ENCODE results near the gene FFAR3. TPM values are rescaled to one million over a fixed set of nuclear protein-coding genes. Genes with fewer than 3 reads are reported as not detected.

FFAR3 gene
- total and polyA plus RNA-seq, 2 of the 8 experiments (the other 6 are each of a cell fraction or from before 2014, with no cell fraction given), result not detected

- Histone ChIP-seq H3K18ac (ENCODE audit: extremely low read depth, low read length) (no peak overlapping the region), H3K14ac (ENCODE audit: insufficient read length) (no peak overlapping the region), H2BK120ac (replicated peaks; ENCODE audit: low read depth, low read length) (no peak overlapping the region), H3K23ac (ENCODE audit: insufficient read length) (no peak overlapping the region), H2AFZ (ENCODE audit: low read length) (no peak overlapping the region), H3K4me1 (replicated peaks in 1 of 4; ENCODE audit: control insufficient read depth in 3 of 4, insufficient read depth in 4 of 4, low read length in 3 of 4) (no peaks in the 10 kb centered on the region), H3K9me3 (ENCODE audit: insufficient read depth in 2 of 2, low read depth in 1 of 2, low read length in 1 of 2) (no peaks in the 10 kb centered on the region), H4K91ac (replicated peaks; ENCODE audit: insufficient read length, low read length) (no peak overlapping the region), H4K8ac (ENCODE audit: extremely low read depth, insufficient read depth, low read length) (no peak overlapping the region), H3K79me2 (ENCODE audit: control insufficient read depth in 1 of 2, insufficient read depth in 2 of 2, low read length in 2 of 2) (no peaks in the 10 kb centered on the region), H3K56ac (replicated peaks; ENCODE audit: insufficient read length, low read depth, low read length) (no peak overlapping the region), H2BK15ac (ENCODE audit: low read length) (no peak overlapping the region), H3K9ac (replicated peaks in 1 of 4; ENCODE audit: extremely low read depth in 1 of 4, low read depth in 3 of 4, low read length in 3 of 4) (no peak overlapping the region), H4K5ac (ENCODE audit: insufficient read length, low read depth, low read length) (no peak overlapping the region), H4K20me1 (replicated peaks in 1 of 2; ENCODE audit: control insufficient read depth in 1 of 2, insufficient read depth in 2 of 2, low read length in 2 of 2) (no peaks in the 10 kb centered on the region), H2AK5ac (ENCODE audit: low read depth, low read length) (no peak overlapping the region), H3K4me3 (ENCODE audit: extremely low read depth in 1 of 4, insufficient read depth in 2 of 4, low read depth in 3 of 4, low read length in 4 of 4) (no peak overlapping the region), H3K23me2 (ENCODE audit: low read depth, low read length) (no peaks in the 10 kb centered on the region), H2BK12ac (ENCODE audit: low read depth, low read length) (no peak overlapping the region), H3K27ac (ENCODE audit: low read depth, low read length) (no peak overlapping the region), H3K4ac (replicated peaks; ENCODE audit: insufficient read length, low read depth, low read length) (no peak overlapping the region), H2BK20ac (ENCODE audit: low read length) (no peak overlapping the region), H3K79me1 (ENCODE audit: low read depth, low read length) (no peaks in the 10 kb centered on the region), H3K4me2 (ENCODE audit: insufficient read depth in 1 of 2, low read depth in 2 of 2, low read length in 2 of 2) (no peak overlapping the region), H3K27me3 (replicated peaks in 1 of 4; ENCODE audit: control insufficient read depth in 3 of 4, extremely low read depth in 1 of 4, insufficient read depth in 3 of 4, low read length in 3 of 4) (peaks cover 0 to 2% (median 0%) of the 10 kb centered on the region in 4 experiments; a peak in 1 of 7 replicates), H3K36me3 (ENCODE audit: control insufficient read depth in 2 of 4, insufficient read depth in 4 of 4, low read length in 3 of 4) (no peaks in the 10 kb centered on the region), H2BK5ac (ENCODE audit: low read depth, low read length) (no peak overlapping the region)
- DNase-seq (ENCODE audit: low read depth in 1 of 2, low spot score in 2 of 2) (no peak), FAIRE-seq (no peak)
- WGBS, 2 experiments (ENCODE audit: extremely low coverage in 1 of 2, insufficient coverage in 1 of 2, insufficient read length in 1 of 2, insufficient replicate concordance in 2 of 2, low coverage in 1 of 2, low lambda C conversion rate in 2 of 2, missing lambda C conversion rate in 1 of 2), result 80% methylated on average over 7 of the region's 7 CpGs; no CpG with 5 or more reads in 1 of the 2 experiments
- ChIA-PET CTCF (ENCODE audit: partially characterized antibody) (no interaction called here), POLR2A (ENCODE audit: partially characterized antibody) (no interaction called here)
- TF ChIP-seq KDM5A (IDR thresholded peaks at IDR 0.05; ENCODE audit: low read length) (no peak), EGR1 (IDR thresholded peaks at IDR 0.05; ENCODE audit: borderline replicate concordance, low read depth, low read length) (no peak), KDM1A (IDR thresholded peaks at IDR 0.05; ENCODE audit: borderline replicate concordance, low read length) (no peak), HDAC2 (IDR thresholded peaks at IDR 0.05; ENCODE audit: borderline replicate concordance in 1 of 2, low read depth in 2 of 2, low read length in 2 of 2) (no peak), ASH2L (IDR thresholded peaks at IDR 0.05; ENCODE audit: low read length) (no peak), YY1 (IDR thresholded peaks at IDR 0.05; ENCODE audit: low read depth, low read length) (no peak), SIN3A (conservative IDR thresholded peaks at IDR 0.05 in 1 of 2, IDR thresholded peaks at IDR 0.05 in 1 of 2; ENCODE audit: low read depth in 1 of 2, low read length in 2 of 2) (no peak)
Measured at GRCh38 chr19:35373492-35373891, 15.2 kb downstream of the FFAR3 start.

Data from H1 (cell line).